ENCODE results near the gene MAD1L1.

MAD1L1 gene

GRCh38 chr7:2241580-2242540 is 9.1 kb upstream of the MAD1L1 start, which contains the start of the genes MRM2 and NUDT1:
Gene MRM2 (minus strand): TSS chr7:2242205. CDS start chr7:2242169, 36 bp downstream.
Gene NUDT1 (plus strand): TSS chr7:2242226. CDS start chr7:2244575, 2,349 bp downstream.
- peak; percentile 61 for DNase-seq

- no peak for DNase-seq
Measured at GRCh38 chr7:2239242-2239641, 6.5 kb upstream of the MAD1L1 start.

GRCh38 chr7:2237109-2237602 is 4.4 kb upstream of the MAD1L1 start:
- peak; percentile 92 for DNase-seq

- no peak for DNase-seq
Measured at GRCh38 chr7:2233926-2234325, 1.2 kb upstream of the MAD1L1 start.

DNA sequence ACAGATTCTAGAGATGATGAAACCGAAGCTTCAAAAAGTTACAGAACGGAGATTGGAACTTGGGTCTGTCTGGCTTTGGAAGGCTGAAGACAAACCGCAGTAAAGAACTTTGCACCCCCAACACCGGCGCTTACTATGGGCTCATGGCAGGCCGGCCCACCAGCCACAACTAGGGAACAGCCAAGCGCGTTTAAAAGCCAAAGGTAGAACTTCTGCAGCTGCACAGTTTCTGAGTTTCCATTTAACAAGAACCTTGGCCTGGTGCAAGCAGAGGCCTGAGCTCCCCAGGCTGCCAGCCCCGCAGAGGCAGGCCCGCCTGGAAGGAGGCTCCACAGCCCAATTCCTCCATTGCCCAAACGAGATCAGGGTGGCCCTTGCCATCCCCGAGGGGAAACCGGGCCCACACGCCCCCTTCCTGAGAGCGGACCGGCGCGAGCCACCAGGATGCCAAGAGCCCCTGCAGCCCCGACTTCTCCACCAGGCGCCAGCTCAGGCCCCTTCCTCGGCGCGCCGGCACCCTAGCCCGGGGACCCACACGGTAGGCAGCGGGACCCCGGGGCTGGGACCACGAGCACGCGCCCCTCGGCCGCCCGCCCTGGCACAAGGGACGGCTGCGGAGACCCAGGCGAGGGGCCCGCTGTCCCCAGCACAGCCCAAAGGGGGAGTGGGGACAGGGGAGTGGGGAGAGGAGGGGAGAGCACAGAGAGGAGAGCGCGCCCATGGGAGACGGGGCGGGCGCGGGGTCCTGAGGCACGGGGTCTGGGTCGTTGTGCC is 566 bp downstream of the MAD1L1 start:
- DNase-seq, result peak; percentile 40

DNA sequence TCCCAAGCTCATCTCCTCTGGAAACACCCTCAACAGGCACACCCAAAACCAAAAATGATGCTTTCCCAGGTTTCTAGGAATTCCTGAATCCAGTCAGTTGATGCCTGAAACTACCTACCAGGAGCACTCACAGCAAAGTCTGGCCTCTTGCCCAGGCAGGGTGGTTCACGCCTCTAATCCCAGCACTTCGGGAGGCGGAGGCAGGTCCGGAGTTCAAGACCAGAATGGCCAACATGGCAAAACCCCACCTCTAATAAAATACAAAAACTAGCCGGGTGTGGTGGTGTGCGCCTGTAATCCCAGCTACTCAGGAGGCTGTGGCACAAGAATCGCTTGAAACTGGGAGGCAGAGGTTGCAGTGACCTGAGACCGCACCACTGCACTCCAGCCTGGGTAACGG is 1.9 kb downstream of the MAD1L1 start:
- DNase-seq, result no peak

GRCh38 chr7:2230226-2230625 is 2.5 kb downstream of the MAD1L1 start:
- DNase-seq, result no peak

DNA sequence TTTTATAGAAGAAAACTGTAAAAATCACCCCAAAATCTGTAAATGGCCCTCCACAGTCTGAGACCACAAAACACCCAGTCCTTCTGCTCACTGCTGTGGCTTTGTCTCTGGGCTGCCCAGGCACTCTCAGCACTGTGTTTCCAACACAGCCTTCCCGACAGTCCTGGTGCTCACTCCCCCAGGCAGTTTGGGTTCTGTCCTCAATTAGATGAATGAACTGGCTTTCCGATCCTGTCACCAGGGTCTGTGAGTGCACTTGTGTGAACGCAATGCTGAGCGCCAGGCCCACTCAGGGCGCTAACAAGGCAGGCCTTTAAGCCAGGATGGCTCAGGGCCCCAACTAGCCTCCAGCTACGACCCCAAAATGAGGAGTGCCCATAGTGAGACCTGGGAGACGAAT is 3.3 kb downstream of the MAD1L1 start:
- no peak for DNase-seq

GRCh38 chr7:2228921-2229320 is 3.8 kb downstream of the MAD1L1 start:
- DNase-seq, result no peak

DNA sequence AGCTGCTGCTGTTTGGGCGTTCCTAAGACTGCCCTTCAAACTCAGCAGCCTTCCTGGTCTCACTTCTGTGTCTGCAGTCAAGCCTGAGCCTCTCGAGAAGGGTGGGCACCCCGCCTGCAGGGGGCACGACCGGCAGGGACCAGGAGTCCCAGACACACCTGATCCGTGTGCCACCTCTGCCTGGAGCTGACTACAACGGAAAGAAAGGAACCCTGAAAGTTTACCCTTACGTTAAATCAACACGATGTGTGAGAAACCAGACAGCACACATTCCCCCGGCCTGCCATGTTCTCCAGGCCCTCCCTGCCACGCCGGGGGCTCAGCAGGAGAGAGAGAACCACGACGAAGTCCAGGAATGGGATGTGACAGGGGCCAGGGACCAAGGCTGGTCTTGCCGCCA is 5.0 kb downstream of the MAD1L1 start:
- no peak for DNase-seq

GRCh38 chr7:2225830-2226229 is 6.9 kb downstream of the MAD1L1 start:
- no peak for DNase-seq

GRCh38 chr7:2225336-2225735 is 7.4 kb downstream of the MAD1L1 start:
- no peak for DNase-seq

- DNase-seq, result no peak
Measured at GRCh38 chr7:2224934-2225333, 7.8 kb downstream of the MAD1L1 start.

DNA sequence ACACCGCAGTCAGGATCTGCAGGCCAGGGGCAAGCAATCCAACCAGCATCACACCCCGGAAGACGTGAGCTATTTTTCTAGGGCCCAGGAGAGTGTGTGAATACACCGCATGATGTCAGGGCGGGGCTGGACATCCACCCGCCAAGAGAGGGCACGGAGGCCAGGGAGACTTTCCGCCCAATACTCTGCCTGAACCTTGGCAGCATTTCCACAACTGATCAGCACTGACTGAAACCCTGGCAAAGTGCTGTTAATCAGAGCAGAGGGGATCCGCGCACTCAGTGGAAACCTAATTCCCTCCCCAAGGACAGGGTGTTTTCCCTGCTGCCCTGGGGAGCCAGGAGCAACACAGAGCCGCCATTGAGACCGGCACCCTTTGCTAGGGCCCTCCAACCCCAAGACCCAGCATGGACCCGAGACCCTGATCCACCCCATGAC is 8.2 kb downstream of the MAD1L1 start:
- DNase-seq, result no peak

GRCh38 chr7:2223321-2223720 is 9.4 kb downstream of the MAD1L1 start:
- no peak for DNase-seq

DNA sequence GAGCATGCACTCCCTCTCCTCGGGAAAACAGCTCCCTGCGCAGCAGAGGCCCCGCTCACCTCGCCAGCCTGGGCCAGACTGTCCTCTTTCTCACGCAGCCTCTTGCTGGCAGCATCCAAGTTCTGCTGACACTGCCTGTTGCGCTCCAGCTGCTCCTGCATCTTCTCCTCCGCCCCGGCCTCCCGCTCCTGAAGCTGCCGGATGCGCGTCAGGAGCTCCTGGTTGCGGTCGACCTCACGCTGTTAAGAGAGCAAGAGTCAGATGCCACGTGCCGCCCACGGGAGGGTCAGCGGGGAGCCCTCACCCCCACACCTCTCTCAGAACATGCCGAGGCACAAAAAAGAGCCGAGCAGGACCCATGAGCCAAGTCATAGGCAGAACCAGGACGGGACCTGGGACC is 10.2 kb downstream of the MAD1L1 start:
- DNase-seq, result no peak

GRCh38 chr7:2220954-2221353 is 11.8 kb downstream of the MAD1L1 start:
- no peak for DNase-seq

DNA sequence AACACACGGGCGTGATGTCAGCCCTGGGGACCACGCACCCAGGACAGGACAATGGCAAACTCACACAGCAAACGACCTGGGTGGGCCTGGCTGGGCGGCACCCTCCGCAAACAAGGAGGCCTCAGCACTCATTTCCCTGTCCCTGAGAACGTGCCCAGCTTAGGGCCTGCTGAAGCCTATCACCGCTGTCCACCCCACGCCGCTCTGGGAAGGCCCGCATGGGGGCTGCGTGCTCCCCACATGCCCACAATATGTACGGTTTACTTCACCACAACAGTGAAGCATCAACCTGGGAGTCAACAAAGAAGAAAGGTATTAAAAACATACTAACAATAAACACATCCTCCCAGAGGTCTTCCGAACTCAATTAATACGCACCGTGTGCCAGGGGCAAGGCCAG is 12.2 kb downstream of the MAD1L1 start:
- no peak for DNase-seq

GRCh38 chr7:2220030-2220429 is 12.7 kb downstream of the MAD1L1 start:
- DNase-seq, result no peak

GRCh38 chr7:2219606-2220005 is 13.1 kb downstream of the MAD1L1 start:
- DNase-seq, result no peak

DNA sequence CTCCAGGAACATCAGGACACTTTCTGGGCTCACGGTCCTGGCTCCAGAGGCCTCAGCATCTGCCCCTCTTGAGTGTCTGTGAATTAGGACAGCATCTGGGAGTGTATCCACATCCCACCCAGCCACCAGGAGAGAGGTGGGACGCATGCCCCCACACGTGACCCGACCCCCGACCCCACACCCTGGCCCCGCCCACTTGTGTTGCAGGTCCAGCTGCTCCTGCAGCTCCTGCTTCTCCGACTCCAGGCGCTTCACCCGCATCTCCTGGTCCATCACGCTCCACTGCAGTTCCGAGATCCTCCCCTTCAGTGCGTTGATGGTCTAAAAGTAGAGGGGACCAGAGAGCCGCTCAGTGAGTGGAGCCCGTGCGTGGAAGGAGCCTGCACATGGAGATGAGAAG is 13.6 kb downstream of the MAD1L1 start:
- no peak for DNase-seq

- DNase-seq, result no peak
Measured at GRCh38 chr7:2218444-2218785, 14.3 kb downstream of the MAD1L1 start.

DNA sequence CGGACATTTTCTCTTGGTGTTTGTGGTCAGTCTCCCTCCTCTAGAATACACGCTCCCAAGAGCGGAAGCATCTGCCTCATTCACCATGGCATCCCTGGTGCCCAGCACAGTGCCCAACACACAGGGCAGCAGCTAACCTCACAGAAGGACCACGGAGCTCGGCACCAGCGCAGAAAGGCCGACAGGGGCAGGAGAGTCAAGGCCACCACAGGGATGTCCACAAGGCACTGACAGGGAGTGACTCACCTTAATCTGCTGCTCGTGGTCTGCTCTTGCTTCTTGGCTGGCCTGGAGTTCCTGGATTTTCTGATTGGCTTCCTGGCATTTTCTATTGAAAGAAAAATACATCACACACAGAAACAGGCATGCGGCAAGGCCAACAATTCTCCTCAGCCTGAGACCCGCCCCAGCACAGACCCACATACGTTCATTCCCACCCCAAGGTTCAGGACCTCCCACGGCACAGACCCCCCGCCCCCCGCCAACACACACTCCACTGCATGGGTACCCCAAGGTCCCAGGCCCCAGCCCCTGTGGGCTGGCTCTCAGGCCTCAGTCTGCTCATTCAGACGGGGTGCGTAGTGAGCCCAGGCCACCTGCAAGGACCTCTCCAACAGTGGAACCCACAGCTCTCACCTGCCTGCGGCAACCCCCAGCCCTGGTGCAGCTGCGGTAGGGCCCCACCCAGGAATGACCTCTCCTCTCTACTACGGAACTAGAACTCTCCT is 14.9 kb downstream of the MAD1L1 start:
- no peak for DNase-seq
